ENCODE results near the gene ENPP1.
A peak's percentile ranks its signal among the peaks of the same experiment; 100 is the strongest.

ENPP1 gene

GRCh38 chr6:131867744-131868143 is 59.9 kb downstream of the ENPP1 start:
- H3K4me3 ChIP-seq (ENCODE audit: low read length): no peak overlapping the region
- no peak for TF ChIP-seq CTCF (conservative IDR thresholded peaks at IDR 0.05; ENCODE audit: low read length)
- peak; percentile 71 for DNase-seq (ENCODE audit: low read depth)

GRCh38 chr6:131868836-131869235 is 61.0 kb downstream of the ENPP1 start:
- no peak overlapping the region for H3K4me3 ChIP-seq (ENCODE audit: low read length)
- DNase-seq (ENCODE audit: low read depth): peak; percentile 12
- TF ChIP-seq CTCF (conservative IDR thresholded peaks at IDR 0.05; ENCODE audit: low read length): no peak

GRCh38 chr6:131875647-131876046 is 67.8 kb downstream of the ENPP1 start:
- DNase-seq (ENCODE audit: low read depth): no peak
- no peak for TF ChIP-seq CTCF (conservative IDR thresholded peaks at IDR 0.05; ENCODE audit: low read length)
- no peak overlapping the region for H3K4me3 ChIP-seq (ENCODE audit: low read length)

- DNase-seq (ENCODE audit: low read depth): no peak
- H3K4me3 ChIP-seq (ENCODE audit: low read length): no peak overlapping the region
- no peak for TF ChIP-seq CTCF (conservative IDR thresholded peaks at IDR 0.05; ENCODE audit: low read length)
Measured at GRCh38 chr6:131876545-131876944, 68.7 kb downstream of the ENPP1 start.

GRCh38 chr6:131877999-131878789 is 70.4 kb downstream of the ENPP1 start:
- peak; percentile 26 for DNase-seq (ENCODE audit: low read depth)
- no peak for TF ChIP-seq CTCF (conservative IDR thresholded peaks at IDR 0.05; ENCODE audit: low read length)
- no peak overlapping the region for H3K4me3 ChIP-seq (ENCODE audit: low read length)

- no peak for TF ChIP-seq CTCF (conservative IDR thresholded peaks at IDR 0.05; ENCODE audit: low read length)
- H3K4me3 ChIP-seq (ENCODE audit: low read length): no peak overlapping the region
- no peak for DNase-seq (ENCODE audit: low read depth)
Measured at GRCh38 chr6:131883016-131883415, 75.2 kb downstream of the ENPP1 start.

- no peak for TF ChIP-seq CTCF (conservative IDR thresholded peaks at IDR 0.05; ENCODE audit: low read length)
- no peak for DNase-seq (ENCODE audit: low read depth)
- H3K4me3 ChIP-seq (ENCODE audit: low read length): no peak overlapping the region
Measured at GRCh38 chr6:131885237-131885636, 77.4 kb downstream of the ENPP1 start.
